H9 (cell line): Measurements from ENCODE around the gene HMGN2. TPM values are rescaled to one million over a fixed set of nuclear protein-coding genes. Genes with fewer than 3 reads are reported as not detected.

ENCODE experiments used
- DNase-seq: peaks from one replicate; pipeline ENCODE4 v3.0.0-alpha.2; 2017
- H2AFZ ChIP-seq: one replicate; pipeline ENCODE4 v1.6.1; 2013; ENCODE audit warnings: mild to moderate bottlenecking, low read length, control low read depth, moderate library complexity
- H2AK5ac ChIP-seq: 2 replicates; pipeline ENCODE4 v1.6.1; 2013; ENCODE audit warnings: low read length, control low read depth, mixed read lengths; ENCODE audit not compliant: insufficient read length
- H2BK120ac ChIP-seq: one replicate; pipeline ENCODE4 v1.6.1; 2013; ENCODE audit warnings: low read depth, mild to moderate bottlenecking, low read length, control low read depth, inconsistent platforms; ENCODE audit not compliant: poor library complexity, severe bottlenecking
- H2BK12ac ChIP-seq: 2 replicates; pipeline ENCODE4 v1.6.1; 2013; ENCODE audit warnings: low read length, control low read depth, mixed read lengths, low read depth; ENCODE audit not compliant: insufficient read length
- H2BK15ac ChIP-seq: 2 replicates; pipeline ENCODE4 v1.6.1; 2013; ENCODE audit warnings: low read depth, low read length, control low read depth
- H2BK20ac ChIP-seq: one replicate; pipeline ENCODE4 v1.6.1; 2013; ENCODE audit warnings: low read depth, mild to moderate bottlenecking, low read length, control low read depth, inconsistent platforms; ENCODE audit not compliant: poor library complexity, severe bottlenecking
- H2BK5ac ChIP-seq: 2 replicates; pipeline ENCODE4 v1.6.1; 2013; ENCODE audit warnings: low read length, control low read depth, mixed read lengths; ENCODE audit not compliant: insufficient read length
- H3K14ac ChIP-seq: 2 replicates; pipeline ENCODE4 v1.6.1; 2013; ENCODE audit warnings: low read length, control low read depth; ENCODE audit not compliant: insufficient read depth
- H3K18ac ChIP-seq: 2 replicates; pipeline ENCODE4 v1.6.1; 2013; ENCODE audit warnings: low read depth, mild to moderate bottlenecking, mixed read lengths, low read length, control low read depth; ENCODE audit not compliant: insufficient read length
- H3K23ac ChIP-seq: 2 replicates; pipeline ENCODE4 v1.6.1; 2013; ENCODE audit warnings: low read length, control low read depth, mixed read lengths, low read depth; ENCODE audit not compliant: insufficient read length
- H3K23me2 ChIP-seq: 2 replicates; pipeline ENCODE4 v1.6.1; 2013; ENCODE audit warnings: low read depth, mild to moderate bottlenecking, mixed read lengths, low read length, control low read depth; ENCODE audit not compliant: insufficient read length, poor library complexity, severe bottlenecking
- H3K27ac ChIP-seq: 2 replicates; pipeline ENCODE4 v1.5.1; 2013; ENCODE audit warnings: low read length, control low read depth, mixed read lengths, low read depth; ENCODE audit not compliant: insufficient read length
- H3K27me3 ChIP-seq: 2 replicates; pipeline ENCODE4 v1.6.1; 2013; ENCODE audit warnings: low read length, control low read depth, inconsistent platforms; ENCODE audit not compliant: insufficient read depth
- H3K4ac ChIP-seq: 2 replicates; pipeline ENCODE4 v1.6.1; 2013; ENCODE audit warnings: low read depth, mild to moderate bottlenecking, control low read depth, inconsistent platforms, low read length, moderate library complexity
- H3K4me1 ChIP-seq: 2 replicates; pipeline ENCODE4 v1.6.1; 2013; ENCODE audit warnings: low read length, control low read depth, inconsistent platforms; ENCODE audit not compliant: insufficient read depth
- H3K4me2 ChIP-seq: 2 replicates; pipeline ENCODE4 v1.6.1; 2013; ENCODE audit warnings: low read length, control low read depth, mixed read lengths; ENCODE audit not compliant: insufficient read length, insufficient read depth
- H3K56ac ChIP-seq: 2 replicates; pipeline ENCODE4 v1.6.1; 2013; ENCODE audit warnings: low read depth, mild to moderate bottlenecking, mixed read lengths, low read length, control low read depth; ENCODE audit not compliant: insufficient read length
- H3K79me1 ChIP-seq: 2 replicates; pipeline ENCODE4 v1.6.1; 2013; ENCODE audit warnings: low read depth, mild to moderate bottlenecking, moderate library complexity, low read length, control low read depth, inconsistent platforms; ENCODE audit not compliant: insufficient read depth, poor library complexity, severe bottlenecking
- H3K79me2 ChIP-seq: 2 replicates; pipeline ENCODE4 v1.6.1; 2013; ENCODE audit warnings: low read length, control low read depth, inconsistent platforms; ENCODE audit not compliant: insufficient read depth
- H3K9ac ChIP-seq: 2 replicates; pipeline ENCODE4 v1.6.1; 2013; ENCODE audit warnings: low read length, control low read depth, mixed read lengths; ENCODE audit not compliant: insufficient read length; ENCODE audit errors: extremely low read depth
- H3K9me3 ChIP-seq: one replicate; pipeline ENCODE4 v1.6.1; 2013; ENCODE audit warnings: low read depth, low read length, inconsistent platforms; ENCODE audit not compliant: control insufficient read depth
- H3T11ph ChIP-seq: one replicate; pipeline ENCODE4 v1.6.1; 2013; ENCODE audit warnings: mild to moderate bottlenecking, low read length, control low read depth, inconsistent platforms
- H4K20me1 ChIP-seq: one replicate; pipeline ENCODE4 v1.6.1; 2013; ENCODE audit not compliant: control insufficient read depth, insufficient read length, insufficient read depth
- H4K5ac ChIP-seq: 2 replicates; pipeline ENCODE4 v1.6.1; 2013; ENCODE audit warnings: low read depth, mild to moderate bottlenecking, mixed read lengths, low read length, control low read depth; ENCODE audit not compliant: insufficient read length
- H4K8ac ChIP-seq: replicated peaks from 2 replicates; pipeline ENCODE4 v1.6.1; 2013; ENCODE audit warnings: low read length, control low read depth, mixed read lengths, low read depth; ENCODE audit not compliant: insufficient read length
- H4K91ac ChIP-seq: 2 replicates; pipeline ENCODE4 v1.6.1; 2013; ENCODE audit warnings: low read depth, mild to moderate bottlenecking, moderate library complexity, mixed read lengths, low read length, control low read depth; ENCODE audit not compliant: insufficient read length
- H3K27ac Mint-ChIP-seq, 3 experiments: 2 replicates in 2 of 3; 3 replicates in 1 of 3; pipeline ENCODE4 v1.8.0; 2020 to 2021; ENCODE audit warnings: mixed read lengths in 3 of 3, mild to moderate bottlenecking in 1 of 3, moderate library complexity in 1 of 3
- H3K27me3 Mint-ChIP-seq: 2 replicates; pipeline ENCODE4 v1.8.0; 2021; ENCODE audit warnings: low read depth, mild to moderate bottlenecking, moderate library complexity, mixed read lengths
- H3K36me3 Mint-ChIP-seq, 3 experiments: 2 replicates in 2 of 3; 3 replicates in 1 of 3; pipeline ENCODE4 v1.8.0; 2020 to 2021; ENCODE audit warnings: low read depth in 3 of 3, mixed read lengths in 3 of 3; ENCODE audit not compliant: insufficient read depth in 1 of 3
- H3K4me1 Mint-ChIP-seq, 2 experiments: 2 replicates each; pipeline ENCODE4 v1.8.0; 2020; ENCODE audit warnings: mixed read lengths in 2 of 2
- H3K4me3 Mint-ChIP-seq, 2 experiments: 2 replicates in 1 of 2; 3 replicates in 1 of 2; pipeline ENCODE4 v1.8.0; 2020 to 2021; ENCODE audit warnings: mild to moderate bottlenecking in 2 of 2, mixed read lengths in 2 of 2, moderate library complexity in 1 of 2
- H3K9me3 Mint-ChIP-seq, 2 experiments: 2 replicates in 1 of 2; 3 replicates in 1 of 2; pipeline ENCODE4 v1.8.0; 2020; ENCODE audit warnings: mild to moderate bottlenecking in 2 of 2, mixed read lengths in 2 of 2, moderate library complexity in 1 of 2
- CTCF ChIP-seq: fragments of 200-600 bp; sonication (generic); conservative IDR thresholded peaks from 3 replicates; pipeline ENCODE4 v1.8.0; 2021; ENCODE audit warnings: antibody characterized with exemption, mild to moderate bottlenecking
- WGBS: extraction: QIAGEN DNeasy Blood & Tissue Kit; methylation state at CpG from one replicate; pipeline ENCODE4 v1.1.7; 2013; ENCODE audit warnings: missing lambda C conversion rate, low lambda C conversion rate, mixed read lengths; ENCODE audit not compliant: insufficient read length; ENCODE audit errors: extremely low coverage; 5-methylcytosine and 5-hydroxymethylcytosine counted together
- total RNA-seq: library from RNA; stranded (reverse); gene quantifications from 2 replicates; pipeline ENCODE4 v1.2.1, GENCODE V29; 2021

The HMGN2 gene
- total RNA-seq, 1 experiment from 2014 or later, result 622 TPM

GRCh38 chr1:26470878-26471497, 1.3 kb upstream of the HMGN2 start:
- Histone ChIP-seq H3K56ac (no peak overlapping the region), H3K14ac (no peak overlapping the region), H3K79me1 (no peaks in the 10 kb centered on the region), H3K79me2 (peaks cover 4% of the 10 kb centered on the region; the same call in 1 of the 2 replicates), H2BK120ac (no peak overlapping the region), H3K27me3 (no peaks in the 10 kb centered on the region), H3K23me2 (peaks cover 10% of the 10 kb centered on the region), H2BK12ac (no peak overlapping the region), H2BK15ac (no peak overlapping the region), H3T11ph (no peak overlapping the region), H4K91ac (no peak overlapping the region), H3K9me3 (no peaks in the 10 kb centered on the region), H3K4ac (no peak overlapping the region), H2AK5ac (no peak overlapping the region), H2AFZ (no peak overlapping the region), H2BK20ac (no peak overlapping the region), H3K23ac (no peak overlapping the region), H3K9ac (no peak overlapping the region), H3K27ac (no peak overlapping the region), H3K4me1 (no peaks in the 10 kb centered on the region; the same call in 1 of the 2 replicates), H4K5ac (no peak overlapping the region), H4K20me1 (no peaks in the 10 kb centered on the region), H4K8ac (no peak overlapping the region), H3K4me2 (peak overlapping the region; percentile 59), H2BK5ac (no peak overlapping the region), H3K18ac (no peak overlapping the region)
- peaks cover 34 to 67% (median 65%) of the 10 kb centered on the region in 3 experiments for H3K36me3 Mint-ChIP-seq
- TF ChIP-seq CTCF, result no peak
- peak overlapping the region; percentile 33 to 98 (median 73); a peak in 2 of 7 replicates for H3K27ac Mint-ChIP-seq
- H3K27me3 Mint-ChIP-seq, result no peaks in the 10 kb centered on the region; the same call in 1 of the 2 replicates
- peak overlapping the region; percentile 88 to 90 for H3K4me3 Mint-ChIP-seq
- peaks cover 31 to 42% of the 10 kb centered on the region in 2 experiments for H3K4me1 Mint-ChIP-seq
- peak; percentile 40 for DNase-seq
- WGBS, result no CpG with 5 or more reads among the region's 14 CpGs
- H3K9me3 Mint-ChIP-seq, result no peaks in the 10 kb centered on the region
